ENCODE results near the gene HSPA1L.

DNA sequence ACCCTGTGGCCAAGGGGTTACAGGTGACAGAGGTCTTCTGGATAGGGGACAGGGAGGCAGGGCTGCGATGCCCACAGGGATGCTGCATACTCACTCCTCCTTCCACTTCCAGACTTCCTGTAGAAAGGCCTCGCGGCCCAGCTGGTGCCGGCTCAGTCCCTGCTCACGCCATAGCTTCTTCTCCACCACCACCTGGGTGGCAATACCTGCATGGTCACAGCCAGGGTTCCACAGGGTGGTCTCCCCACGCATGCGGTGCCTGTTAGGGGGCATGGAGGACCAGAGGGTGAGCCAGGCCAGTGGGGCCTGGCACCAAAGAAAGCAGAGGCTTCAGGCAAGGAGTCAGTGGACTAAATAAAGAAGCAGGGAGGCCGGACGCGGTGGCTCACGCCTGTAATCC lies 29.6 kb downstream of the HSPA1L start:
- no peak for TF ChIP-seq POLR2AphosphoS5 (IDR thresholded peaks at IDR 0.05; ENCODE audit: low read depth, low read length)
- TF ChIP-seq SP1 (IDR thresholded peaks at IDR 0.05; ENCODE audit: low read depth) = no peak
- TF ChIP-seq, protein P1, sequence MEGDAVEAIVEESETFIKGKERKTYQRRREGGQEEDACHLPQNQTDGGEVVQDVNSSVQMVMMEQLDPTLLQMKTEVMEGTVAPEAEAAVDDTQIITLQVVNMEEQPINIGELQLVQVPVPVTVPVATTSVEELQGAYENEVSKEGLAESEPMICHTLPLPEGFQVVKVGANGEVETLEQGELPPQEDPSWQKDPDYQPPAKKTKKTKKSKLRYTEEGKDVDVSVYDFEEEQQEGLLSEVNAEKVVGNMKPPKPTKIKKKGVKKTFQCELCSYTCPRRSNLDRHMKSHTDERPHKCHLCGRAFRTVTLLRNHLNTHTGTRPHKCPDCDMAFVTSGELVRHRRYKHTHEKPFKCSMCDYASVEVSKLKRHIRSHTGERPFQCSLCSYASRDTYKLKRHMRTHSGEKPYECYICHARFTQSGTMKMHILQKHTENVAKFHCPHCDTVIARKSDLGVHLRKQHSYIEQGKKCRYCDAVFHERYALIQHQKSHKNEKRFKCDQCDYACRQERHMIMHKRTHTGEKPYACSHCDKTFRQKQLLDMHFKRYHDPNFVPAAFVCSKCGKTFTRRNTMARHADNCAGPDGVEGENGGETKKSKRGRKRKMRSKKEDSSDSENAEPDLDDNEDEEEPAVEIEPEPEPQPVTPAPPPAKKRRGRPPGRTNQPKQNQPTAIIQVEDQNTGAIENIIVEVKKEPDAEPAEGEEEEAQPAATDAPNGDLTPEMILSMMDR (IDR thresholded peaks at IDR 0.05 in 2 of 3, conservative IDR thresholded peaks at IDR 0.05 in 1 of 3; ENCODE audit: borderline replicate concordance in 1 of 3, insufficient read depth in 1 of 3, low read depth in 2 of 3, low read length in 2 of 3) = no peak
- TF ChIP-seq JUND (IDR thresholded peaks at IDR 0.05) = no peak
- TF ChIP-seq EZH2 (IDR thresholded peaks at IDR 0.05) = no peak
- TF ChIP-seq RAD21 (IDR thresholded peaks at IDR 0.05; ENCODE audit: low read depth) = no peak
